Right cardiac atrium (tissue), 5 donors: ENCODE measurements around the gene IGFBP6. TPM values are rescaled to one million over a fixed set of nuclear protein-coding genes. Genes with fewer than 3 reads are reported as not detected.

ENCODE experiments used
- ATAC-seq, 2 donors: fragments of 200-7000 bp; cut with Tn5 transposase; one replicate each; pipeline versions ENCODE4 v1.8.0 to v1.9.1; 2020; ENCODE audit warnings: moderate library complexity in 2 of 2, mild to moderate bottlenecking in 1 of 2
- DNase-seq, 3 donors: peaks; one replicate each; pipeline ENCODE4 v3.0.0-alpha.2; 2020
- H3K27ac ChIP-seq: one replicate; pipeline ENCODE4 v1.5.1; 2013; ENCODE audit warnings: mild to moderate bottlenecking, low read length, control low read depth, moderate library complexity
- H3K27me3 ChIP-seq: one replicate; pipeline ENCODE4 v1.6.1; 2013; ENCODE audit not compliant: control insufficient read depth, insufficient read depth
- H3K4me1 ChIP-seq: one replicate; pipeline ENCODE4 v1.6.1; 2013; ENCODE audit warnings: low read length; ENCODE audit not compliant: control insufficient read depth, insufficient read depth
- H3K4me3 ChIP-seq: one replicate; pipeline ENCODE4 v1.5.1; 2013; ENCODE audit warnings: low read length, control low read depth
- H3K9me3 ChIP-seq: one replicate; pipeline ENCODE4 v1.6.1; 2013; ENCODE audit warnings: low read length; ENCODE audit not compliant: control insufficient read depth
- WGBS: extraction: QIAGEN DNeasy Blood & Tissue Kit; methylation state at CpG from one replicate; pipeline ENCODE4 v1.1.7; 2013; 5-methylcytosine and 5-hydroxymethylcytosine counted together
- intact Hi-C, 4 donors: fragments of 100-400 bp; cut with DNase I; formaldehyde crosslinking; loops; one replicate each; pipeline versions ENCODE4 v1.11.0 to v1.14.0; 2022 to 2023
- polyA plus RNA-seq: library from polyadenylated mRNA; stranded (reverse); fragments of 200-250 nt; gene quantifications from one replicate; pipeline ENCODE4 v1.2.3, GENCODE V29; 2013
- total RNA-seq, 4 donors: library from RNA; stranded (reverse); fragmentation: NEBNext Ultra II Directional; extraction: Animal tissue kit (Norgen Biotek cat#: 25700); gene quantifications; one replicate each; pipeline ENCODE4 v1.2.1, GENCODE V29; 2021
- donor health status: healthy with polysubstance abuse.
- donor health status: DM: no; HTN: yes; CAD: no.
- donor health status: DM: no; HTN: no; CAD: no.
- donor health status: DM: no; HTN: yes; CAD: no; lungs with severe emphysema.
- donor health status: DM: yes; HTN: yes; CAD: no.

Gene IGFBP6
- total and polyA plus RNA-seq, 5 donors, result 49.7 to 178 (median 134) TPM

DNA sequence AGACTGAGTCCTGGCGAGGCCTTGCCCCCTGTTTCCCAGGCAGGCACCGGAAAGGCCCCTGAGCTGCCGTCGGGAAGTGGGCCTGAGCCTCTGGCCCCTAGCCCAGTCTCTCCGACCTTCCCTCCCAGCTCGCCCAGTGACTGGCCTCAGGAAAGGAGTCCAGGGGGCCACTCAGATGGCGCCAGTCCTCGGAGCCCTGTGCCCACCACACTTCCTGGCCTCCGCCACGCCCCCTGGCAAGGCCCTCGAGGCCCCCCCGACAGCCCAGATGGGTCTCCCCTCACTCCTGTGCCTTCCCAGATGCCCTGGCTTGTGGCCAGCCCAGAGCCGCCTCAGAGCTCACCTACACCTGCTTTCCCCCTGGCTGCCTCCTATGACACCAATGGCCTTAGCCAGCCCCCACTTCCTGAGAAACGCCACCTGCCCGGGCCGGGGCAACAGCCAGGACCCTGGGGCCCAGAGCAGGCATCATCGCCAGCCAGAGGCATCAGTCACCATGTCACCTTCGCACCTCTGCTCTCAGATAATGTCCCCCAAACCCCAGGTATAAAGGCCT is 36.7 kb upstream of the IGFBP6 start:
- H3K9me3 ChIP-seq, result no peaks in the 10 kb centered on the region
- WGBS, result 58% methylated on average over 18 of the region's 18 CpGs
- H3K4me1 ChIP-seq, result peaks cover 6% of the 10 kb centered on the region
- peak overlapping the region; percentile 24 for H3K27ac ChIP-seq
- H3K4me3 ChIP-seq, result no peak overlapping the region
- no peak for ATAC-seq
- intact Hi-C loops, result loop anchor here in 2 of 4 donors (10.0 kb wide), 1 partner anchor 134 kb away; no protein-coding TSS in a partner anchor
- DNase-seq, result peak; percentile 48 to 78 (median 76)
- no peaks in the 10 kb centered on the region for H3K27me3 ChIP-seq

DNA sequence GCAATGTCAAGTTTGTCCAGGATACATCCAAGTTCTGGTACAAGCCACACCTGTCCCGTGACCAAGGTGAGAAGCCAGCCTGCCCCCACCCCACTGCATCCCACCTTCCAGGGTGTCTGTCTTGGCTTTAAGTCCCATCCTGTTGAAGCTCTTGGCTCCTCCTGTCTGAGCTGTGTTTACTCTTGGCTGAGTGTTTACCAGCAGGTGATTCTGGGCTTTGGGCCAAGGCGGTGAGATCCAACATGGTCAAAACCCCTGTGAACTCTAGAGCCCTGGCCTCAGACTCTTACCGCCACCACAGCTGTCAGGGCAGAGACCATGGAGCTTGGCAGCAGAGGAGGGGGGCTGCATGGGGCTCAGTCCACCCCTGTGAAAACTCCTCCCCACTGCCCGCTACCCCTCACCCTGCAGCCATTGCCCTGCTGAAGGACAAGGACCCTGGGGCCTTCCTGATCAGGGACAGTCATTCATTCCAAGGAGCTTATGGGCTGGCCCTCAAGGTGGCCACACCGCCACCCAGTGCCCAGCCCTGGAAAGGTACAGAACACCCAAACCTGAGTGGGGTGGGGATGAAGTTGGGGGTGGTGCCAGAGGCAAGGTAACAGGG is 36.0 kb upstream of the IGFBP6 start:
- no peak overlapping the region for H3K27ac ChIP-seq
- no peak overlapping the region for H3K4me3 ChIP-seq
- peaks cover 6% of the 10 kb centered on the region for H3K4me1 ChIP-seq
- WGBS, result 84% methylated on average over 5 of the region's 5 CpGs
- H3K9me3 ChIP-seq, result no peaks in the 10 kb centered on the region
- ATAC-seq, result no peak
- no peaks in the 10 kb centered on the region for H3K27me3 ChIP-seq
- peak in 2 of 3 donors; percentile 41 to 73 for DNase-seq
- intact Hi-C loops, result loop anchor here in 2 of 4 donors (10.0 kb wide), 1 partner anchor 133 kb away; no protein-coding TSS in a partner anchor

DNA sequence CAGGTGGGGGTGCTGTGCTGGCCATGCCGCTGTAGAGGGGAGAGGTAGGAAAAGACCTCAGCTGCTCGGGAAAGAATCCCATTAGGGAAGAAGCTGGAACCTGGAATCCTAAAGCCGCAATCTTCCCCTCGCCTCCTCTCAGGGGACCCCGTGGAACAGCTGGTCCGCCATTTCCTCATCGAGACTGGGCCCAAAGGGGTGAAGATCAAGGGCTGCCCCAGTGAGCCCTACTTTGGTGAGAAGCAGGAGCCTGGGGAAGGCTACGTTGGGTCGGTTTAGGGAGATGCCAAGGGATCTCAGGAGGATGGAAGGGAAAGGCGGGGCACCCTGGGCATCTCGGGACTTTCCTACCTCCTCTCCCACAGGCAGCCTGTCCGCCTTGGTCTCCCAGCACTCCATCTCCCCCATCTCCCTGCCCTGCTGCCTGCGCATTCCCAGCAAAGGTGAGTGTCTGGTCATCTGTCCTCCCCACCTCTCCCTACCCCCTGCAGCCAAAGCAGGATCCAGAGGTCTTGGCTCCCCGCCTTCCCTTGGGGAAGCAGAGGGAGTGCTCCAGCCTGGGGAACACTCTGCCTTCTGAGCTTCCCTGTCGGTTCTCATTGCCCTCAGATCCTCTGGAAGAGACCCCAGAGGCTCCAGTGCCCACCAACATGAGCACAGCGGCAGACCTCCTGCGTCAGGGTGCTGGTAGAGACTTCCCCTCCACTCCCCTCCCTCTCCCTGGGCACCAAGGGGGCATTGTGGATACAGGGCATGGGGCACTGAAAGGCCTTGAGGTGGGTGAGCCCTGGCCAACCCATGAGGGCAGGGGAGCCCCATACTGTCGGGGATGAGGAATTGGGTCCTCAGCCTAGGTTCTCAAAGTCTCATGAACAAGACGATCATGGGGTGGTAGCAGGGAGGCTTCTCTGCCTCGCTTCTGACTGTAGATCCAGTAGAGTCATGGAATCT is 35.2 kb upstream of the IGFBP6 start:
- Histone ChIP-seq H3K9me3 (no peaks in the 10 kb centered on the region), H3K4me1 (peaks cover 6% of the 10 kb centered on the region), H3K4me3 (no peak overlapping the region), H3K27me3 (no peaks in the 10 kb centered on the region), H3K27ac (peak overlapping the region; percentile 22)
- ATAC-seq (no peak), DNase-seq (peak; percentile 23 to 65 (median 59))
- intact Hi-C loops, result loop anchor here in 2 of 4 donors (10.0 kb wide), 1 partner anchor 133 kb away; no protein-coding TSS in a partner anchor
- 70% methylated on average over 20 of the region's 20 CpGs for WGBS

DNA sequence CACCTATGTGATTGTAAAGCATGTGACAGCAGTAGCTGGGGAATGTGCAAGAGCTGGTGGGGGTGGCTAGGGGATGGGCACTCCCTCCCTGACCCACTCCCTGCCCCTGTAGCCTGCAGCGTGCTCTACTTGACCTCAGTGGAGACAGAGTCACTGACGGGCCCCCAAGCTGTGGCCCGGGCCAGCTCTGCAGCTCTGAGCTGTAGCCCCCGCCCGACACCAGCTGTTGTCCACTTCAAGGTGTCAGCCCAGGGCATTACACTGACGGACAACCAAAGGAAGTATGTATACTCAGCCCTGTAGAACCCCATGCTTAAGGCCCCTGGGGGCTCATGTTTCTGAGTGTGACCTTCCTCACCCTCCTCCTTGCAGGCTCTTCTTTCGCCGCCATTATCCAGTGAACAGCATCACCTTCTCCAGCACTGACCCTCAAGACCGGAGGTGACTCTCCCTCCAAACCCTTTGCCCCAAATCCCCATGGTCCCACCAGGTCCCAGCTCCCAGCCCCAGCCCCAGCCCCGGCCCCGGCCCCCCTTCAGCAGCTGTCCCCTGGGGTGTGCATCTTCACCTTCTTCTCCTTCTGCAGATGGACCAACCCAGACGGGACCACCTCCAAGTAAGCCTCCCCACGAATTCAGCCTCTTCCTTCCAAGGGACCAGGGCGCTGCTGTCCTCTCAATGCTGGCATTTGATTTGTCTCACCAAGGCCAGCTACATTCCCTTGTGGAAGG is 34.3 kb upstream of the IGFBP6 start:
- ATAC-seq, result no peak
- H3K4me1 ChIP-seq, result peaks cover 6% of the 10 kb centered on the region

DNA sequence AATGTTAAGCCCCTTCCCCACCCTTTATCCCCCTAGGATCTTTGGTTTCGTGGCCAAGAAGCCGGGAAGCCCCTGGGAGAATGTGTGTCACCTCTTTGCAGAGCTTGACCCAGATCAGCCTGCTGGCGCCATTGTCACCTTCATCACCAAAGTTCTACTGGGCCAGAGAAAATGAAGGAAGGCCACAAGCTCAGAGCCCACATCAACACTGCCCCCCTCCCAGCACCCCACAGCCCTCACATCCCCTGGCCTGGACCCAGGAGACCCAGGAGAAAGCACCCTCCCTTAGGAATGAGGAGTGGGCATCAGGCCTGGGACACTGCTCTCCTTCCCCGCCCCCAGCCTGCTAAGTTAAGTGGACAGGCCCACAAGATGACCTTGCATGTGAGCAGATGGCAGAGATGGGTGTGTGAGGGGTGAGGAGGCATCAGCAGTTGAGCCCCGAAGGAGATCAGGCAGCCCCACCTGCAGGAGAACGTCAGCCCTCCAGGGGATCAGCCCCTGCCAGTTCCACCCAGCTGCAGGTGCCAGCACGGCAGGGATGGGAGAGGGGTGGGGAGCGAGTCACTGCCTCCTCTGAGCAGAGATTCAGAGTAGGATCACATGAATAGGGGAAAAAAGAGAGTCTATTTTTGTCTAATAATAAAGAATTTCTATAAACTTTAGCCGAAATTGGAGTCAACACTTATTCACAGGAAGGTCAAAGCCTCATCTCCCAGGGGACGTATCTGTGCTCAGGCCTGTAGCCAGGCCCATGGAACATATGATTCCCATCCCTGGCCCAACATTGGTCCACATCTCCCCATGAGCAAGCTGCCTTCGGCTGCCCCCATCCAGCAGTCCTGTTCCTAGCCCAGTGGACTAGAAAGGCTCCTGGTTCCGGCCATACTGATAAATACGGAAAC is 33.5 kb upstream of the IGFBP6 start:
- intact Hi-C loops, result loop anchor here in 3 of 4 donors (2.0 to 10.0 kb wide), 2 partner anchors 35 to 131 kb away; no protein-coding TSS in a partner anchor
- DNase-seq (peak; percentile 74 to 86 (median 82)), ATAC-seq (peak; percentile 38 to 41)
- no peak overlapping the region for H3K4me3 ChIP-seq
- peak overlapping the region; percentile 68 for H3K27ac ChIP-seq
- H3K9me3 ChIP-seq, result no peaks in the 10 kb centered on the region
- H3K4me1 ChIP-seq, result peaks cover 6% of the 10 kb centered on the region
- 47% methylated on average over 13 of the region's 13 CpGs for WGBS
- no peaks in the 10 kb centered on the region for H3K27me3 ChIP-seq

More for the DNA sequence above, 34.3 kb upstream of the IGFBP6 start:
- Histone ChIP-seq H3K27ac (no peak overlapping the region), H3K27me3 (no peaks in the 10 kb centered on the region), H3K4me3 (no peak overlapping the region), H3K9me3 (no peaks in the 10 kb centered on the region)
- peak in 2 of 3 donors; percentile 51 to 64 for DNase-seq
- 63% methylated on average over 14 of the region's 14 CpGs for WGBS
- intact Hi-C loops, result loop anchor here in 2 of 4 donors (10.0 kb wide), 1 partner anchor 132 kb away; no protein-coding TSS in a partner anchor

DNA sequence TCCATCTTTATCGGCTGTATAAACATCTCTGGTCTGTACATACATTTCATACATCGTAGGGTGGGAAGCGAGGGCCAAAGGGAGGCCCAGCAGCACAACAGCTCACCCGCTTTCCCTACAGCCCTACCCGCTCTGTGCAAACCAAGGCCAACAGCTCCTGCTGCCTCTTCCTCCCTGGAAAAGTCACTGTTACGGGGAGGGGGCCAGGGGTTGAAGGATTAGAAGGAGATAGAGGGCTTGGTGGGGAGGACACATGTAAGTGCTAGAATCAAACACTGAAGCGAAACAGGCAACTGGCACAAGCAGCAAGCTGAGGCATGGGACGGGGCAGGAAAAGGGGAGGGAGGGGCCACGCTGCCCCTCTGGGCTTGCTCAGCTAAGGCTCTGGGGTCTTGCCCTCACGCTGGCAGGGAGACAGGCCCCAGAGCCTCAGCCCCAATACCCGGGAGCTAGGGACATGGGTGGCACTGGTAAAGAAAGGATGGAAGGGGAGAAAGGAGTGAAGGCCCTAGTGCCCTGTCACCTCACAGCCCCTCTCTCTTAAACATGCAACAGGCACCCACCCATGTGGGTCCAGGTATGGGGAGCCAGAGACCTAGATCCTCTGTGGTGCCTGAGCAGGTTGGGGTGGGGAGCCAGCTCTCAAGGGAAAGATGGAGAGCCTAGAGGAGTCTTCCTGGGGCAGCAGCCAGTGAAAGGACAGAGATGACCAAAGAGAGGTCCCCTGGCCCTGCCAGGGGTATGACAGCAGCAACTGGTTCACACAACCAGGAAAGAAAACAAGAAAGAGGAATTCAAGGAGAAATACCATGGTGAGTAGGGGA is 32.6 kb upstream of the IGFBP6 start:
- Histone ChIP-seq H3K9me3 (no peaks in the 10 kb centered on the region), H3K27me3 (no peaks in the 10 kb centered on the region), H3K4me1 (peaks cover 10% of the 10 kb centered on the region), H3K27ac (peak overlapping the region; percentile 68), H3K4me3 (no peak overlapping the region)
- DNase-seq, result peak; percentile 35 to 74 (median 69)
- intact Hi-C loops, result loop anchor here (2.0 to 10.0 kb wide), 4 partner anchors 34 to 132 kb away; no protein-coding TSS in a partner anchor
- peak; percentile 0 to 1 for ATAC-seq
- WGBS, result 56% methylated on average over 11 of the region's 11 CpGs

DNA sequence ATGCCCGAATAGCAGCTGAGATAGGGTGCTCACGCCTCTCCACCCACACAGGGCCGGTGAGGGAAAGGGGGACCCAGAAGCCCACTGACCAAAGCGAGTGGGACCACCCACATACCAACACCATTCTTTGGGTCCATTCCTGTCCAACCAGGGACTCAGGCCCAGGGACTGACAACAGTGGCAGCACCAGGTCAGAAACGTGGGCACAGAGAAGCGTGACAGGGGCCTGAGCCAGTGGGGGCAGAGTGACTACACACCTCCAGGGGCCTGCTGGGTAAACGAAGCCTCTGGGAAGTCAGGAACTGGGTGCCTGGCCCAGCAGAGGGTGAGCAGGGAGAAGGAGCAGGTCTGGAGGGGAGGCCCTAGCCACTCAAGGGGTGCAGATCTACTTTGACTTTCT is 32.0 kb upstream of the IGFBP6 start:
- Histone ChIP-seq H3K4me3 (no peak overlapping the region), H3K27ac (peak overlapping the region; percentile 17), H3K4me1 (peaks cover 10% of the 10 kb centered on the region), H3K9me3 (no peaks in the 10 kb centered on the region), H3K27me3 (no peaks in the 10 kb centered on the region)
- intact Hi-C loops, result loop anchor here (2.0 to 10.0 kb wide), 4 partner anchors 33 to 132 kb away; no protein-coding TSS in a partner anchor
- WGBS, result 62% methylated on average over 7 of the region's 7 CpGs
- ATAC-seq (peak; percentile 0 to 1), DNase-seq (peak; percentile 36 to 67 (median 61))

DNA sequence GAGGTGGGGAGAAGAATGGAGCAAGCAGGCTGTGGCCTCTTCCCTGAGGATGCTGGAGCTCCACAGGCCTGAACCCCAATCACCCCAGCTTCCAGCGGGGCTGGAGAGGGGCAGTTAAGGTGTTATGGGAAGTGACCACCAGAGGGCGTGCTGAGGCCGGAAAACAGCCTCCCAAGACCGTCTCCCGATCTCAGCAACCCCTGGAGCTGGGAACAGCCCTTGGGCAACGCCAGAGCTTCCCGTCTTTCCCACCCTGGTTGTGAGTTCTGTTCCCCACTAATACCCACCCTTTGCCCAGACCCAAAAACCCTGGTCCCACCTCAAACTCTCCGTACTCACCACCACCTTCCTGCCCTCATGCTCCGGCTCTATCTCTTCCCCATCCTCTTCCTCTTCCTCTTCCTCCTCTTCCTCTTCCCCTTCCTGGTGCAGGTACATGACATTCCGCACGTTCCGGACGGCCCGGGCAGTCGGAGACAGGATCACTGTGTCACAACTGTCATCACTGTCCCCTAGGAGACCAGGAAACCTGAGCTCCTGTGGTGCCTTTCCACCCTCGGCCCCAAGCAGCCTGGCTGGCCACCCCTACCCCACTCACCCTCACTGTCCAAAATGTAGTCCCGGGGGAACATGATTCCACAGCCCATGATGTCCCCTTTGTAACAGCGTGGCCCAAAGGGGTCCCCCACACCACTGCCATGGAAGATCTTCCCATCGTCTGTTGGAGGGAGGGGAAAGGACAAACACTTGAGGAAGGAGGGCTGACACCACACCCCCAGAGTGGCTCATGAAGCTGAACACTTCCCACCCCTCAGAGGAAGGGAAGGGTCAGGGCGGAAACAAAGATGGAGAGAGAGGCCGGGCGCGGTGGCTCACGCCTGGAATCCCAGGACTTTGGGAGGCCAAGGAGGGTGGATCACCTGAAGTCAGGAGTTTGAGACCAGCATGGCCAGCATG is 31.2 kb upstream of the IGFBP6 start:
- peaks cover 17% of the 10 kb centered on the region for H3K4me1 ChIP-seq
- H3K4me3 ChIP-seq, result no peak overlapping the region
- no peaks in the 10 kb centered on the region for H3K27me3 ChIP-seq
- H3K27ac ChIP-seq, result peak overlapping the region; percentile 76
- H3K9me3 ChIP-seq, result no peaks in the 10 kb centered on the region
- intact Hi-C loops, result loop anchor here (2.0 to 10.0 kb wide), 4 partner anchors 33 to 131 kb away; no protein-coding TSS in a partner anchor
- WGBS, result 29% methylated on average over 24 of the region's 24 CpGs
- ATAC-seq (peak; percentile 44 to 56), DNase-seq (peak; percentile 87 to 91 (median 91))
